Smooth muscle cell of the brain vasculature (primary cell): ENCODE measurements around the gene GALT.

Experiments
- DNase-seq: peaks from one replicate; pipeline ENCODE4 v3.0.0-alpha.2; 2012; ENCODE audit warnings: low read depth, low spot score

Gene GALT

GRCh38 chr9:34684145-34684544 is 37.7 kb downstream of the GALT start:
- DNase-seq: no peak

- no peak for DNase-seq
Observed at GRCh38 chr9:34684816-34685215, 38.3 kb downstream of the GALT start.

GRCh38 chr9:34685591-34685990 is 39.1 kb downstream of the GALT start:
- no peak for DNase-seq

- no peak for DNase-seq
Observed at GRCh38 chr9:34686231-34686630, 39.8 kb downstream of the GALT start.

- no peak for DNase-seq
Observed at GRCh38 chr9:34686732-34687131, 40.3 kb downstream of the GALT start.

- DNase-seq: no peak
Observed at GRCh38 chr9:34687276-34688030, 41.0 kb downstream of the GALT start.

- DNase-seq: no peak
Observed at GRCh38 chr9:34688329-34689115, 42.0 kb downstream of the GALT start.

GRCh38 chr9:34689116-34689470 is 42.6 kb downstream of the GALT start:
- DNase-seq: no peak

- no peak for DNase-seq
Observed at GRCh38 chr9:34689512-34689911, 43.0 kb downstream of the GALT start.

GRCh38 chr9:34690983-34691935 is 44.8 kb downstream of the GALT start, which contains the start of gene CCL19:
Gene CCL19, minus strand, starts transcription at chr9:34691276. Its CDS starts 137 bp downstream, at chr9:34691139.
- DNase-seq: no peak

GRCh38 chr9:34691936-34692315 is 45.5 kb downstream of the GALT start:
- no peak for DNase-seq

- no peak for DNase-seq
Observed at GRCh38 chr9:34693560-34693959, 47.1 kb downstream of the GALT start.

GRCh38 chr9:34694811-34695210 is 48.3 kb downstream of the GALT start:
- DNase-seq: no peak
